ENCODE data around the gene DDX51. TPM values are rescaled to one million over a fixed set of nuclear protein-coding genes. Genes with fewer than 3 reads are reported as not detected.

The DDX51 gene

GRCh38 chr12:132094269-132094891, 49.7 kb downstream of the DDX51 start:
- no peak overlapping the region for H3K4me3 ChIP-seq (ENCODE audit: low read length)
- H3K27me3 ChIP-seq (ENCODE audit: control insufficient read depth, insufficient read depth, low read length): no peaks in the 10 kb centered on the region
- H3K36me3 ChIP-seq (ENCODE audit: insufficient read depth, low read length): peaks cover 9% of the 10 kb centered on the region
- no peaks in the 10 kb centered on the region for H3K4me1 ChIP-seq (ENCODE audit: control insufficient read depth, insufficient read depth, low read length)
- no peak overlapping the region for H3K9ac ChIP-seq (ENCODE audit: low read depth, low read length)
- no peak overlapping the region for H3K4me2 ChIP-seq (ENCODE audit: low read length)
- no peaks in the 10 kb centered on the region for H3K9me3 ChIP-seq (replicated peaks; ENCODE audit: low read length)

GRCh38 chr12:132089407-132089910, 54.7 kb downstream of the DDX51 start:
- H3K4me2 ChIP-seq (ENCODE audit: low read length): no peak overlapping the region
- H3K4me1 ChIP-seq (ENCODE audit: control insufficient read depth, insufficient read depth, low read length): peaks cover 8% of the 10 kb centered on the region
- no peak overlapping the region for H3K4me3 ChIP-seq (ENCODE audit: low read length)
- H3K9me3 ChIP-seq (replicated peaks; ENCODE audit: low read length): no peaks in the 10 kb centered on the region
- no peak overlapping the region for H3K9ac ChIP-seq (ENCODE audit: low read depth, low read length)
- peaks cover 16% of the 10 kb centered on the region for H3K36me3 ChIP-seq (ENCODE audit: insufficient read depth, low read length)
- no peaks in the 10 kb centered on the region for H3K27me3 ChIP-seq (ENCODE audit: control insufficient read depth, insufficient read depth, low read length)

Small RNA genes within 50 kb of the gene (small RNA-seq; reads per million reads assigned to genes)
- gene AC138466.3: not detected

Data from skeletal muscle satellite cell (primary cell).